HG02610 (cell line): ENCODE data around the gene ANO10.
"Not testable (repeated sequence)": the region's sequence is repeated elsewhere in the genome, so short reads cannot be mapped to it uniquely, and the experiment has no call there.

ENCODE experiments used
- ATAC-seq: cut with Tn5 transposase; IDR thresholded peaks from one replicate; pipeline ENCODE4 v1.9.1; 2021; ENCODE audit warnings: mild to moderate bottlenecking, moderate library complexity; ENCODE audit not compliant: unreplicated experiment

The ANO10 gene

DNA sequence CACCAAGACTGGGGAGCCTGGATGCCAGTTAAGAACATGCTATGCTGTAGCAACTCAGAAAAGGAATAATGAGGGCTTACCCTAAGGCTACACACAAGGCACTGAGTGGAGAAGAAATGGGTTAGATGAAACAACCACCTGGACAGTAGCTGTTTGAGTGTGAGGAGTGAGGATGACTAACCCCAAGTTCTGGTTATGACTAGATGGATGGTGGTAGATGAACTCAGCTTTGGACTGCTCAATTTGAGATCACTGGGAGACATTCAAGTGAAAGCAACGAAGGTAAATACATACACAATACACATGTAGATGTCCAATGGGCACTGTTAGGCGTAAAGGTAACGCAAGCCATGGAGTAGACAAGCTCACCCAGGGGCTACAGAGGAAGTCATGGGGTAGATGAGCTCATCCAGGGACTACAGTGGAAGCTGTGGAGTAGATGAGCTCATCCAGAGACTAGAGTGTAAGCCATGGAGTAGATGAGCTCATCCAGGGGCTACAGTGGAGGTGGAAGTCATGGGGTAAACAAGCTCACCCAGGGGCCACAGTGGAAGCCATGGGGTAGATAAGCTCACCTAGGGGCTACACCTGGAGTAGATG lies 98.3 kb downstream of the ANO10 start:
- peak; percentile 96 for ATAC-seq

DNA sequence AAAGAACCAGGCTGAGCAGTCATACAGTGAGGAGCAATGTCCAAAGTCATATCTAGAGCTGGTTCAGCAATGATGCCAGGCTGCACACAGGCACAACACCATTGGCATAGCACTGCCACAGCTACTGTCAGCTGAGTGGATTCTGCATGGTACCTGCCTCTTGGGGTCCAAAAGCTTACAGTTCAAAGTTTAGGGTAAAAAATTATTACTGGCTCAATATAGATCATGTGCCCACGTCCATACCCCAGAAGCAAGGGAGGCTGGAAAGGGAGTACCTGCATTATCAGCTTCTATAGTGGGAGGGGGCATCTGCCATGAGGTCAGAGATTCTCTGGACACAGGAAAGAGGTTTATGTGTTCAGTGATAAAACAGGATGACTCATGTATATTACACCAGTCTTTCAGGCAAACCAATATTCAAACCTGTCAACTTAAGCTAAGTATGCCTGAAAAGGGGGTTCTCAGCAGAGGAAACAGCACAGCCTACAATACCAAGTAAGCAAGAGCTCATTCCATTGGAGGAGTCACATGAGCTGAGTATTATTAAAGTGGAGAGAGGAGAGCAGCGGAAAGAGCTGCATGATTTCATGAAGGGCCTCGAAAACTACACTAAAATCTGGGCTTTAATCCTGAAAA lies 99.0 kb downstream of the ANO10 start:
- no peak for ATAC-seq

DNA sequence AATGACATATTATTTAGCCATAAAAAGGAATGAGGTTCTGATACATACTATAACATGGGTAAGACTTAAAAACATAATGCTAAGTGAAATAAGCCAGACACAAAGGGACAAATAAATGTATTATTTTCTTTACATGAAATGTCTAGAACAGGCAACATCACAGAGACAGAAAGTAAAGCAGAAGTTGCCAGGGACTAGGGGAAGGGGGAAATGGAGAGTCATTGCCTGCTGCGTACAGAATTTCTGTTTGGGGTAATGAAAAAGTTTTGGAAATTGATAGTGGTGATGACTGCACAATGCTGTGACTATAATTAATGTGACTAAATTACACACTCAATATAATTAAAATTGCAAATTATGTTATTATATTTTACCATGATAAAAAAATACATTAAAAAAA lies 99.9 kb downstream of the ANO10 start:
- no peak for ATAC-seq

DNA sequence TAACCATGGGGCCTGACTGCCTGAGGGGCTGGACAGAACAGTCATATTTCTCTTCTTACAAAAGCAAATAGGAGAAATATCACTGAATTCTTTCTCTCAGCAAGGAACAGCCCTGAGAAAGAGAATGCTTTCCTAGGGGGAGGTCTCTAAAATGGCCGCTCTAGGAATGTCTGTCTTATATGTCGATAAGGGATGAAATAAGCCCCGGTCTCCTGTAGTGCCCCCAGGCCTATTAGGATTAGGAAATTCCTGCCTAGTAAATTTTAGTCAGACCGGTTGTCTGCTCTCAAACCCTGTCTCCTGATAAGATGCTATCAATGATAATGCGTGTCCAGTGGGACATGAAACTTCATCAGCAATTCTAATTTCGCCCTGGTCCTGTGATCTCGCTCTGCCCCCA lies 103.3 kb downstream of the ANO10 start:
- ATAC-seq = not testable (repeated sequence)

DNA sequence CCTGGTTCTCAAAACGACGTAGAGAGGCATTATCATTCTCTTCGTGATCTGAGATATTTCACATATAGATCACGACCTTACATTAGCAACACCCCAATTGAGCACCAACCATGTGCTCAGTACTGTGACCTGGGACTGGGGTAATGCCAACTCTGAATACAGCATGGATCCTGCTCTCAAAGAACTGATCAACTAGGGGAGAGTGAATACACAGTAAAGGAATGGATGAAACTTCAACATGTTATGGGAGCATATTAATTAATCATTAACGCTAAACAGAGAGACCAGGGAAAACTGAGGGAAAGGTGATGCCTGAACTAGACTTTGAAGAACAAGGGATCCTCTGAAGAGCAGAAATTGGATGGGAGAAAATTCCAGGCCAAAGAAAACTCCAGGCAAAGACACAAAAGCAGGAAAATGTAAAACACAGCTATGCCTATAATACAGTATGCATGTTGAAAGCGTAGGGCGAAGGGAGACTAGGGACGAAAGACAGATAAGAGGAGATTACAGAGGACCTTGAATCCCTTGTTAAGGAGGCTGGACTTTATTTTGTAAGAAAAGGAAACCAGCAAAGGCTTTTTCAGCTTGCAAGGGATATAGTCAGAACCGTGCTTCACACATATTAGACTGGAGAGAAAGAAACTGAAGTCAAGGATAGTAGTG lies 105.7 kb downstream of the ANO10 start:
- ATAC-seq = no peak

DNA sequence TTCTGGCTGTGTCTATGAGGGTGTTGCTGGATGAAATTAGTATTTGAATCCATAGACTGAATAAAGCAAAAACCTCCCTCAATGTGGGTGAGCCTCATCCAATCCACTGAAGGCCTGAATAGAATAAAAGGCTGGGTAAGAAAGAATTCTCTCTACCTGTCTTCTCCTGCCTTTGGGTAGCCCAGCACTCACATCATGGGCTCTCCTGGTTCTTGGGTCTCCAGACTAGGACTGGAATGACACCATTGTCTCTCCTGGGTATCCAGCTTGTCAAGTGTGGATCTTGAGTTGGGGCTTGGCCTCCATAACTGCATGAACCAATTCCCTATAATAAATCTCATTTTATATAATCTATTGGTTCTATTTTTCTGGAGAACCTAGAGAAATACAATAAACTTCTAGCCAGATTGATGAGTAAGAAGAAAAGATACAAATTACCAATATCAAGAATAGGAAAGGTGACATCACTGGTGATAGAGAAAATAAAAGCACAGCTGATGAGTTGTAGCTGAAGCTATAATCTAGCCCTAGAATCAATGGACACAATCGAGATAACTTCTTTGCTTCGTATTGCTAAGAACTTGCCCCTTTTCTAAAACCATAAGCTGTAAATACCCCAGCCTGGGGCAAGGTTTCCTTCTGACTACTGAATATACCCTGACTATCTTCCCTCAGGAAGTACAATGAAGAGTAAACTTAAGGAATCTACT lies 106.4 kb downstream of the ANO10 start:
- ATAC-seq = no peak

DNA sequence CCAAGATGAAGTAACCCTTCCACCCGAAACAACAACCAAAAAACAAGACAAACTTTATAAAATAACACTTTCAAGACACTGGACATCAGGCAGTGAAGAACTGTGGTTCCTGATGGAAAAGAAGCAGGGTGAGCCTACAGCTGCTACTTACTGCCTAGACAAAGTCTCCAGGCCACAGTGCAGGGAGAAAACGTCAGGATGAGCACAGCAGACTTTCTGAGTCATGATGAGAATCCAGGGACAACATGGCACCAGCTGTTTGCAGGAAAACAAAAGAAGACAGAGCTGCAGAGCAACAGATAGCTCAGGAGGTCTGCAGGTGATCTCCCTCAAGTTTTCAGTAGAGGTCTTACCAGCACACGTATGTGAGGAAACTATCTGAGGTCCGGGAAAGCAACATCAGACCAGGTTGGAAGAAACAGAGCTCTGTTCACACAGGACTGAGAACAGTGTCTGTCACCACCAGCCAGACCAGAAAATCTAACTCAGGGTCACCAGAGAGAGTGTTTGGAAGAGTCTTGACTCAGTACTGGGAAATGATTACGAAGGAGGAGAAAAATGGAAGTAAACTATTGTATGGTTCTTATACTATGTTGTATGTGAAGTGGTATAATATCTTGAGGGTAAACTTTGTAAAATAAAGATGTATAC lies 108.9 kb downstream of the ANO10 start:
- no peak for ATAC-seq

DNA sequence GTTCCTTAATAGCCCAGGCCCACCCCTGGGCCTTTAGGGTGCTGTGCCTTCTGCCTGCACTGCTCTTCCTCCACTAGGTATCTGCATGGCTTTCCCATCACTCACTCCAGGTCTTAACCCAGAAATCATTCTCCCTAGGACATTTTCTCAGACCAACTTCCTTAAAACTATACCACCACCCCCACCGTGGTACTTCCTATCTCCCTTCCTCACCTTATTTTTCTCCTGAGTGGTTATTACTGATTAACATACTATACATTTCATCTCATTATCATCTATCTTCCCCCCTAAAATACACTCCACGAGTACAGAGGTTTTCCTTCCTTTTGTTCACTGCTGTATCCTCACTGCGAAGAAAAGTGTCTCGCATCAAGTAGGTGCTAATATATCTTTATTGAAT lies 115.2 kb downstream of the ANO10 start:
- no peak for ATAC-seq

DNA sequence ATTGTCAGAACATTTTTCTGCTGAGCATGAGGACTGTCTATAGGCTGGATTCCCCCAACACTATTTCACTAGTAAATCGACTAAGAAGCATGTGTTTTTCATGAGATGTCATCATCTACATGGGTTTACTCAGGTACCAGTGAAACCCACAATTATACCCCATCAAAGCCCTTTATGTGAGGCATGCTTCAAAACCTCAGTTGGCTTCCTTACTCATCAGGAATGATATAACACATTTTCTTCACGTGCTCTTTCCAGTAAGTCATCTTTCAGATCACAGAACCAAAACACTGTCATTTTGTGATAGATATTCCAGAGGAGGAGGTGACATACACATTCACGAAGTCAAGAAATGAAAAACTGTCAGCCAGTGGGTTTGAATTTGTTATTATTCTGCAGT lies 116.5 kb downstream of the ANO10 start:
- ATAC-seq = no peak

DNA sequence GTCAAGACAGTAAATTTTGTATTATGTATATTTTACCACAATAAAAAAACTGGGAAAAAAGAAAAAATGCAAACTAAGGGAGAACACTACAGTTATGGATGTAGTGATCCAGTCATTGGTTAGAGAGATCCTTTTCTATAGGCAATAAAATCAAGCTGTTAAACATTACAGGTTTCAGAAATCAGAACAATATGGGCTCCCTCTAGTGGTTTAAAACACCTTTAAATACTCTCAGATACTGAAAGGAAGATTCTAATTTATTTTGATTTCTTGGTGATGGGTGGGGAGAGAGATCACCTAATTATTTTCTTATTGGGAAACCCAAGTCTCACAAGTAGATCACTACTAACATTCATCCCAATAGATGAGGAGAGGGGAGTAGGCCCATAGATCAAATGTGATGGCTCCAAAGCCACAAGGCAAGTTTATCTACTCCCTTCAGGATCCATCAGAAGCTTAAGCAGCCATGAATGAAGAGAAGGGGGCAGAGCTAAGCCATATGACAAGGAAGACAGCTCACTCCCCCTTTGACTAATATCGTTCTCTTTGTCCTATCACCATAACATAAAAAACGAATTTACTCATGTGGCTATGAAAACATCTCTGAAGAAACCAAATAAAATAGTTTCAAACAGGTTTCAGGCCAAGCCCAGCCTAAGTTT lies 118.6 kb downstream of the ANO10 start:
- no peak for ATAC-seq

DNA sequence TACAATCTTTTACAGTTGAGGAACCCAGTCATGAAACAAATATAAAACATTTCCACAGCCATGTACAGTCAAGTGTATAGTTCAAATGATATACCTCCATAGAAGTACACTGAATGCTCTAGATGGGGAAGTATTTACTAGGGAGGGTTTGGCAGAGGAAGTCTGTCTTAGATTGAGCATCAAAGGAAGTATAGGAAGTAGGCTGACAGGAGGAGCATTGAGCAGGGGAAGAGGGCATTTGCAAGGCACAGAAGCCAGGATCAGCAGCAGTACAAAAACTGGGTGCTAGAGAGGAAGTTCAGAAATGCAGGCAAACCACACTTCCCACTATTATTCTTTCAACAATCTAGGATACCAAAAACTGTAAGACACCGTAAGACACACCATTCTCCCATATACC lies 122.6 kb downstream of the ANO10 start:
- no peak for ATAC-seq

DNA sequence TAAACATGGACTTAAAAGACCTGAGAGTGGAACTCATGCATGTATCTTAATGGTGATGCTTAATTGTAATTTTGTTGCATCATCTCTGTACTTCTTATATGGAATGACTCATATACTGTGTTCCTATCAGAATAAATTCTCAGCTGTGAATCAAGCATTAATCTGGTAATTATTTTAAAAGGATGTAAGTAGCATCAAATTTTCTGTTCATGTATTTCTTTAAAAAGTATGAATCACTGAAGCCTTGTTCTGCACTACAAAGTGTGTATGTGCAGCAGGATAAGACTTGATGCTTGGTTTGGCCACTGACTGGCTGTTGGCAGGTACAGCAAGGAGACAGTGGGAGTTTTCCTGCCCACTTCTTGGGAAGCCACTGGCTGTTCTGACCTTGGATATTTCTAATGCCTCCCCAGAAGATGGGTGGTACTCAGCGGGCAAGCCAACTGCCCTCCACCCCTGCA lies 123.9 kb downstream of the ANO10 start:
- no peak for ATAC-seq

DNA sequence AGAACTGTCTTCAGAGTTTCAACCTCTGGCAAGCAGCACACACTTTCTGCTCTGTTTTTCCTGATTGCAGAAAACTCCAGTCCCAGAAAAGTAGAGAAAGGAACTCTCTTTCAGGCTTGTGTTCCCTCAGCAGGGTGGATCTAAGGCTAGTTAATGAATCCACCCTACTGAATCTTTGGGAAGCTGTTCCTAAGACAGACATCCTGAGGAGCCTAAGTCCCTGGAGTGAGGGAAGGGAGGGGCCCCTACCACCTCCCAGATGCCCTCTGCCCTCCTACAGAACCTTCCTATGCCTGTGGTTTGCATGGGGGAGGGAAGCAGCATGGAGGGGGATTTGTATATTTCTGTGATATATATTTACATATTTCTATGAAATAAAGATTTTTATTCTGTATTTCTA lies 124.4 kb downstream of the ANO10 start:
- no peak for ATAC-seq

DNA sequence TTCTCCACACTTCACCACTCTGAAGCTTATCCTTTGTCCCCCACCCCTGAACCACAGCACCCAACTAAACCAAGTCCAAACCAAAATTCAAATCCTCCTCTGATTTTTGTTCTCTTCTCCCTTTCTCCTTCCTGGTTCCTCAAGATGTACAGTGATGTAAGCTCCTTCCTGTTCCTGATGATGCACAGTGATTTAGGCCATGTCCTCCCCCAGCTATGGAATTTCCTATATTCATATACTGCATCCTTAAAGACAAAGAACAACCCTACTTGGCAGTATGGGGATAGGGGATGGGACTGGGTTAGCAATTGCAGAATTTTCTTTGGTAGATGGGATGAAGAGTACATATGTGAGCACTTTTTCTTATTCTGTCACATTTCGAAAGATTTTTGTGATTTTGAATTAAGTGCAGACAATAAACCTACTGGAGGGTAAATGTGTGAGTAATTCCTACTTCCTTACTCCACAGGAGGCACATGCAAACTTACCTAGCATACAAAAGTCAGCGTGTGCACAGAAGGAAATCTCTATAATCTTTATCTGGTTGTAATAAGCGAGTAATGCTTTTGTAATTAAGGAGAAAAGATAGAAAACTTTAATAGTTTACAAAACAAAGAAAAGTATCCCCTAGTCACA lies 125.0 kb downstream of the ANO10 start:
- no peak for ATAC-seq

DNA sequence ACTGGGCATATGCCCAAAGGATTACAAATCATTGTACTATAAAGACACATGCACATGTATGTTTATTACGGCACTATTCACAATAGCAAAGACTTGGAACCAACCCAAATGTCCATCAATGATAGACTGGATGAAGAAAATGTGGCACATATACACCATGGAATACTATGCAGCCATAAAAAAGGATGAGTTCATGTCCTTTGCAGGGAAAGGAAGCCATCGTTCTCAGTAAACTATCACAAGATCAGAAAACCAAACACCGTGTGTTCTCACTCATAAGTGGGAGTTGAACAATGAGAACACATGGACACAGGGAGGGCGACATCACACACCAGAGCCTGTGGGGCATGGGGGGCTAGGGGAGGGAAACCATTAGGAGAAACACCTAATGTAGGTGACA lies 128.9 kb downstream of the ANO10 start:
- ATAC-seq = not testable (repeated sequence)

DNA sequence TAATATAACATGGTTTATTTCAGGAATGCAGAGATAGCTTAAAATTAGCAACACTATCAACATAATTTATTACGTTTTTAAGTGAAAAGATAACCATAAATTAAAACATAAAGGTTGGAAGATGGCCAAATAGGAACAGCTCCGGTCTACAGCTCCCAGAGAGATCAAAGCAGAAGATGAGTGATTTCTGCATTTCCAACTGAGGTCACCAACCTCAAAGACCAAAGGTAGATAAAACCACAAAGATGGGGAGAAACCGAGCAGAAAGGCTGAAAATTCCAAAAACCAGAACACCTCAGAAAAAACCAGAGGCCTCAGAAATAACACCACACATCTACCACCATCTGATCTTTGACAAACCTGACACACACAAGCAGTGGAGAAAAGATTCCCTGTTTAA lies 130.0 kb downstream of the ANO10 start:
- ATAC-seq = not testable (repeated sequence)

DNA sequence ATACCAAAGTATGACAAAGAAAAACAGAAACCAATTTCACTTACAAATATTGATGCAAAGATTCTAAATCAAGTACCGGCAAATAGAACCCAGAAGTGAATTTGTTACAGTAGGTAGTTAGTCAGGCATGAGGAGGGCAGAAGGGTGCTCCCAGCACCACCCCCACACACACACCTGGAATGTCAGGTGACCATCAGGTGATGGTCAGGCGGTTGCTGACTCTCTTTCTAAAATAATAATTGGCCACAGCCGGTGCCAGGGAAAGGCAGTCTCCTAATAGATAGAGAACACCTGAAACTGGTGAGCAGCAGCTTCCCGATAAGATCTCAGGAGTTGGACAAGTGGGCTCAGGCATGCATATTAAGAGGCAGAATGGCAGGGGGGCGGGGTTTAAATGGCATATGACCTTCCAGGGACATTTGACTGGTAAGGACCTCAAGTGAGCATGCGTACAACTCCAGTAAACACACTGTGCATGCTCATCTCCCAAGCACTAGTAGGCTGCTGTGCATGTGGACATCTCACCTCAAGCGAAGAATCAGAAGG lies 131.1 kb downstream of the ANO10 start:
- ATAC-seq = no peak

DNA sequence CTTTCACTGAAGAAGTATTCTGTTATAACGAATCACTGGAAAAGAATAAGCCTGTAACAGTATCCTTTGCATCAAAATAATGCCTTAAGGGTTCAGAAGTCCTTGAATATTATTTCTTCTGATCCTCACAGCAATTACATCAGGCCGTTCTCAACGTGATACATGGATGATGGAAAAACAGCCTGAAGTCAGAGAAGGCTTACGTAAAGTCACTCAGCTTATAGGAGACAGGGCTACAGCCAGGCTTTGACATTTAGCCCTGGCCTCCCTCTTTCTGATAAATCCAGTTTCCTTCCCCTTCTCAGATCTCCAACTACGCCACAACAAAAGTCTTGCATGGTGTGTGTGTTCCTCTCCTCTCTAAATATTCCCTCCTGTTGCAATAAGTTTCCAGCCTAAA lies 131.9 kb downstream of the ANO10 start:
- no peak for ATAC-seq

DNA sequence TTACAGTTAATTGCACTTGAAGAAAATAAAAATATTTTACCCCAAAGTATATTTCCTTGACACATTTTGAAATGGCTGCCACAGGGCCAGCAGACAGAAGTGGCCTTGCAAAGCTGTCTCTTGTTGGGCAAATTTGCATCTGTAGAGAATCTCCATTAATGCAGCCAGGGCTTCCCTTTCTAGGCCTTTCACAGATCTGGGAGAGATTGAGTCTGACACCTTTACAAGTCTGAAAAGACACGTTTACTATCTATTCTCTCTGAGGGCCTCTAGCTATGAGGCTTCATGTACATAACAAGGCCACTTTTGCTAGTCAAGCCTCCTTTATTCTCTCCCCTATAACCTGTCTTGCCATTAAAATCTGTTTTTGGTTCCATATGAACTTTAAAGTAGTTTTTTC lies 135.9 kb downstream of the ANO10 start:
- no peak for ATAC-seq

DNA sequence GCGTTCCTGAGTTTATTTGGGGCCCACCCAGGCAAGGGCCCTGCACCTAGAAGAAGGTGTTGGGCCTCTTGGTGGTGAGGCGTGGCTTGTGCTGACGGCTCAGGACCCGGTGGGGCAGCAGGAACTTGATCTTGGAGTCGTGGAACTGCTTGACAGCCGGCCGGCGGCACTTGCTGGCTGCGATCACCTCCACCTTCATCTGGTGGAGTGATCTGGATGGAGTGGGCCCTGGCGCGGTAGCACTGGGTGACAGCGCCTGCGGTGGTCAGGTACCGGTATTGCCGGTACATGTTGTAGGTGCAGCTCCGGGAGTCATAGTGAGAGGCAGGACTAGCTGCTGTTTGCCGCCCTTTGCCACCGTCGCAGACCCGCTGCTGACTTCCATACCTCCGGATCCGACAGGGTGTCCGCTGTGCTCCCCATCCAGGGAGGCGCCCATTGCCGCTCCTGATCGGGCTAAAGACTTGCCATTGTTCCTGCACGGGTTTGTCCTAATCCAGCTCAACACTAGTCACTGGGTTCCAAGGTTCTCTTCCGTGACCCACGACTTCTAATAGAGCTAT lies 136.8 kb downstream of the ANO10 start:
- ATAC-seq = no peak
